Neural crest cell (in vitro differentiated cells): ENCODE measurements around the gene BICDL1. TPM values are rescaled to one million over a fixed set of nuclear protein-coding genes. Genes with fewer than 3 reads are reported as not detected.

Experiments used
- DNase-seq: peaks from one replicate; pipeline ENCODE4 v3.0.0; 2021; ENCODE audit warnings: low read depth, mixed read lengths, low spot score
- H3K27ac Mint-ChIP-seq: one replicate; pipeline ENCODE4 v1.8.0; 2021; ENCODE audit warnings: mild to moderate bottlenecking, mixed read lengths; ENCODE audit not compliant: unreplicated experiment
- H3K27me3 Mint-ChIP-seq: 2 replicates; pipeline ENCODE4 v1.8.0; 2021; ENCODE audit warnings: low read depth, mild to moderate bottlenecking, mixed read lengths
- H3K36me3 Mint-ChIP-seq: 2 replicates; pipeline ENCODE4 v1.8.0; 2021; ENCODE audit warnings: low read depth, mild to moderate bottlenecking, mixed read lengths
- H3K4me1 Mint-ChIP-seq: 2 replicates; pipeline ENCODE4 v1.8.0; 2021; ENCODE audit warnings: mixed read lengths
- H3K4me3 Mint-ChIP-seq: one replicate; pipeline ENCODE4 v1.8.0; 2021; ENCODE audit warnings: mild to moderate bottlenecking, mixed read lengths
- H3K9me3 Mint-ChIP-seq: 2 replicates; pipeline ENCODE4 v1.8.0; 2021; ENCODE audit warnings: mixed read lengths
- CTCF ChIP-seq: fragments of 200-600 bp; sonication (generic); conservative IDR thresholded peaks from 2 replicates; pipeline ENCODE4 v1.5.0; 2021; ENCODE audit warnings: antibody characterized with exemption, mild to moderate bottlenecking
- total RNA-seq: library from RNA; stranded (reverse); gene quantifications from 2 replicates; pipeline ENCODE4 v1.2.1, GENCODE V29; 2021

BICDL1 gene
- total RNA-seq, 1 donor from 2014 or later = 6.3 TPM

- no peak overlapping the region for H3K4me3 Mint-ChIP-seq
- no peak overlapping the region for H3K27ac Mint-ChIP-seq
- H3K9me3 Mint-ChIP-seq = no peaks in the 10 kb centered on the region
- no peak for DNase-seq
- TF ChIP-seq CTCF = no peak
- peaks cover 3% of the 10 kb centered on the region for H3K4me1 Mint-ChIP-seq
- H3K36me3 Mint-ChIP-seq = no peaks in the 10 kb centered on the region
- no peaks in the 10 kb centered on the region for H3K27me3 Mint-ChIP-seq
These were observed 90.7 kb downstream of the BICDL1 start for GRCh38 chr12:120079411-120080400.

GRCh38 chr12:120081641-120082040 is 92.6 kb downstream of the BICDL1 start:
- Mint-ChIP-seq H3K36me3 (no peaks in the 10 kb centered on the region), H3K27ac (no peak overlapping the region), H3K4me1 (peaks cover 16% of the 10 kb centered on the region), H3K9me3 (no peaks in the 10 kb centered on the region), H3K27me3 (no peaks in the 10 kb centered on the region), H3K4me3 (no peak overlapping the region)
- no peak for TF ChIP-seq CTCF
- DNase-seq = no peak

- TF ChIP-seq CTCF = no peak
- no peaks in the 10 kb centered on the region for H3K9me3 Mint-ChIP-seq
- peak overlapping the region; percentile 88 for H3K4me3 Mint-ChIP-seq
- no peaks in the 10 kb centered on the region for H3K36me3 Mint-ChIP-seq
- H3K27ac Mint-ChIP-seq = peak overlapping the region; percentile 68
- no peaks in the 10 kb centered on the region for H3K27me3 Mint-ChIP-seq
- H3K4me1 Mint-ChIP-seq = peaks cover 33% of the 10 kb centered on the region
- DNase-seq = no peak
These were observed 97.0 kb downstream of the BICDL1 start for GRCh38 chr12:120085920-120086645.

- peak overlapping the region; percentile 92 for H3K27ac Mint-ChIP-seq
- H3K36me3 Mint-ChIP-seq = peaks cover 3% of the 10 kb centered on the region
- peak overlapping the region; percentile 88 for H3K4me3 Mint-ChIP-seq
- H3K27me3 Mint-ChIP-seq = no peaks in the 10 kb centered on the region
- peak; percentile 97 for TF ChIP-seq CTCF
- H3K9me3 Mint-ChIP-seq = no peaks in the 10 kb centered on the region
- H3K4me1 Mint-ChIP-seq = peaks cover 33% of the 10 kb centered on the region
- peak; percentile 100 for DNase-seq
These were observed 98.0 kb downstream of the BICDL1 start for GRCh38 chr12:120086801-120087621.

GRCh38 chr12:120089105-120089504 is 100.1 kb downstream of the BICDL1 start:
- Mint-ChIP-seq H3K27me3 (no peaks in the 10 kb centered on the region), H3K9me3 (no peaks in the 10 kb centered on the region), H3K36me3 (peaks cover 3% of the 10 kb centered on the region), H3K4me3 (peak overlapping the region; percentile 2), H3K4me1 (peaks cover 39% of the 10 kb centered on the region), H3K27ac (no peak overlapping the region)
- no peak for TF ChIP-seq CTCF
- no peak for DNase-seq
